Mucosa of rectum (tissue), 2 donors: ENCODE results near the gene CELA3A.
A peak's percentile ranks its signal among the peaks of the same experiment; 100 is the strongest.
"Not testable (repeated sequence)": the region's sequence is repeated elsewhere in the genome, so short reads cannot be mapped to it uniquely, and the experiment has no call there.

Experiments used
- H3K27ac ChIP-seq, 2 donors: one replicate each; pipeline ENCODE4 v1.7.0; 2013; ENCODE audit warnings: inconsistent platforms in 2 of 2, low read depth in 2 of 2, low read length in 2 of 2
- H3K27me3 ChIP-seq, 2 donors: one replicate each; pipeline ENCODE4 v1.7.0; 2013; ENCODE audit warnings: low read length in 2 of 2; ENCODE audit not compliant: control insufficient read depth in 2 of 2, insufficient read depth in 2 of 2
- H3K36me3 ChIP-seq, 2 donors: one replicate each; pipeline ENCODE4 v1.7.0; 2013; ENCODE audit warnings: low read length in 2 of 2; ENCODE audit not compliant: control insufficient read depth in 2 of 2, insufficient read depth in 2 of 2
- H3K4me1 ChIP-seq, 2 donors: one replicate each; pipeline ENCODE4 v1.7.0; 2013; ENCODE audit warnings: low read length in 2 of 2, mild to moderate bottlenecking in 1 of 2; ENCODE audit not compliant: control insufficient read depth in 2 of 2, insufficient read depth in 2 of 2
- H3K4me3 ChIP-seq, 2 donors: one replicate each; pipeline ENCODE4 v1.7.0; 2013; ENCODE audit warnings: low read length in 2 of 2
- H3K9ac ChIP-seq, 2 donors: one replicate each; pipeline ENCODE4 v1.7.0; 2013; ENCODE audit warnings: low read length in 2 of 2, low read depth in 1 of 2, mild to moderate bottlenecking in 1 of 2
- H3K9me3 ChIP-seq, 2 donors: one replicate each; pipeline ENCODE4 v1.7.0; 2013; ENCODE audit warnings: low read length in 2 of 2; ENCODE audit not compliant: control insufficient read depth in 2 of 2
- donor health status: healthy.
- donor health status: Normal muscosa, but diverticular disease.

CELA3A gene

DNA sequence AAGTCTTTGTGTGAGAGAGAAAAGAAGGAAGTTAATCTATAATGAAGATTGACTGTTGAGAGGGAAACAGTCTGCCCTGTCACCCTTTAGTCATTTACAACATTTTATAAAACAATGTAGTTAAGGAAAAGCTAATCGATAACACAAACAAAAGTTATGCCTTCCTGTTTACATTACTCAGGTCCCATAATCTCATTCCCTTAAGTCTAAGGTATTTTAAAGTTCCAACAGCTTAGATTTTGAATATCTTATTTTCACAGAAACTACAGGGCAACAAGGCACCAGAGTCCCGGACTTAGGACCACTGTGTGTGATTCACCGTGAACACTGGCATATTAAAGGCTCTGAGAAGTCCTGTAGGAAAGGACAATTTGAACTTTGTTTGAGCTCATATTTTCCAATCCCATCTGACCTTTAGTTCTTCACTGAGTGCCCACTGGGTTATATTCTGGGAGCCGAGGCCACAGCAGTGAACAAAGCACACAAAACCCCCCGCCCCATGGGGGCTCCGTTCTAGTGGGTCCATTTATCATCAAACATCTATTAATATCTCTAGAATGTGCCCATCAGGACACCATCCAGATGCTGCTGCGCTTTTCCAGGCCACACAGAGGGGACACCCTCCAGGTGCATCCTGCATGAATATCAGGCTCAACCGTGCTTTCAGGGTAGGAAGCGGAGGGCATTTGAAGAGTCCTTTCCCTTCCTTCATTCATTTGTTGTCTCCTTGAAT is 3.4 kb upstream of the CELA3A start:
- peak overlapping the region in 1 of 2 donors; percentile 58 for H3K27ac ChIP-seq
- not testable (repeated sequence) for H3K27me3 ChIP-seq, H3K4me3 ChIP-seq, H3K36me3 ChIP-seq, H3K9ac ChIP-seq, H3K9me3 ChIP-seq
- H3K4me1 ChIP-seq = peaks cover 0 to 13% of the 10 kb centered on the region in 2 donors

DNA sequence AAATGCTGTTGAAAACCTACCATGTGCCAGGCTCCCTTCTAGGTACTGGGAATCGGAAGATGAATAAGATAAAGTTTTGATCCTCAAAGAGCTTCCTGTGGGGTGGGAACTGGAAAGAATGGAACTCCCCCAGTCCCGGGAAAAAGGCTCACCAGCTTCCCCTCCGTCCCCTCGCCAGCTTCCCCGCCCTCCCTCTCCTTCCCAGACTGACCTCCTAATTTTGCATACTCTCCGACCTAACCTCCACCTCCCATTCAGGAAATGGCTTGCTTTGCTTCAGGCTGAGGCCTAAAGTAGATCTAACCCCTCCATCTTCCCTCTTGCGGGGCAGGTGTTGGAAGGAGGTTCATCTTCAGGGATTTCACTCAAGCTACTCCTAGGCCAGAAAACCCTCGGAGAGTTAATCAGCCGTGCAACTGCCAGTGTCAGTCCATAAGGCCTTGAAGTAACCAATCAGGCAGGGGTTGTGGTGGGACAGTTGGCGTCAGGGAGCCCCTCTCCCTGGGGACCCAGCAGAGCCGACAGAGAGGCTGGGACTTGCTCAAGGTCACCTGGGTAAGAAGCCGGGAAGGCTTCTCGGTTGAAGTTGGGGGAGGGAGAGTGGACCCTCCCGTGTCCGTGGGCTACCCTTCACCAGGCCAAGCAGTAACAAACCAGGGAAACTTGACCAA is 2.7 kb upstream of the CELA3A start:
- not testable (repeated sequence) for H3K36me3 ChIP-seq, H3K9ac ChIP-seq, H3K27me3 ChIP-seq, H3K9me3 ChIP-seq, H3K4me3 ChIP-seq
- Histone ChIP-seq H3K4me1 (peaks cover 0 to 13% of the 10 kb centered on the region in 2 donors), H3K27ac (peak overlapping the region in 1 of 2 donors; percentile 58)

DNA sequence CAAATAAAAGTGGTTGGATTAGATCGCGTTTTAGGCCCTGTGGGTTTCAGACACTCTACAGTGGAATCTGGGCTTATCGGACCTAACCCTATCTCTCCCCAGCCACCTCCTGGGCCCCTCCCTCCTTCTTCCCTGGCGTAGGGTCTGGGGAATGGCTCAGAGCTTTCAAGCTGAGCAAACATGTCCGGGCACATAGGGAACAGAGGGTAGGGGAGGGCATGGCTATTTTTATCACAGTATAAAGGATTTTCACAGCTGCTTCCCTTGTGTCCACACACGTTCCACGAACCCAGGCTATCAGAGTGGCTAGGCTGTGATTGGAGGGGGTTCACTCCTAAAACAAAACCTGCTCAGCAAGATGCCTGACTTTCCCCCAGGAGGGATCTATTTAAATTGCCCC is 1.8 kb upstream of the CELA3A start:
- not testable (repeated sequence) for H3K4me3 ChIP-seq, H3K27ac ChIP-seq, H3K27me3 ChIP-seq, H3K36me3 ChIP-seq, H3K9me3 ChIP-seq, H3K9ac ChIP-seq
- peaks cover 0 to 13% of the 10 kb centered on the region in 2 donors for H3K4me1 ChIP-seq

DNA sequence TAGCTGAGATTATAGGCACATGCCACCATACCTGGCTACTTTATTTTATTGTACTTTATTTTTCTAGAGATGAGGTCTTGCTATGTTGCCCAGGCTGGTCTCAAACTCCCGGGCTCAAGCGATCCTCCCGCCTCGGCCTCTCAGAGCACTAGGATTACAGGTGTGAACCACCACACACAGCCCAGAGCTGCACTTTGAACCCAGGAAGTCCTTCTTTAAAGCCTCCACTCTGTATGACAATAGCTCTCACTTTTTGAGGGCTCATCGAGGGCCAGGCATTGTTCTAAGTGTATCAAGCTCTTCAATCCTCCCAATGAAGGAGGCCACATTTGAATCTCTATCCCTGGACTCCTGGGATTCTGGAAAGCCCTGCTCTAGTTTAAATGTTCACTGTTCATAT is 1.0 kb downstream of the CELA3A start:
- H3K9ac ChIP-seq, H3K36me3 ChIP-seq, H3K4me3 ChIP-seq, H3K27ac ChIP-seq, H3K27me3 ChIP-seq, H3K4me1 ChIP-seq, H3K9me3 ChIP-seq: not testable (repeated sequence)

- H3K27me3 ChIP-seq, H3K4me1 ChIP-seq, H3K36me3 ChIP-seq, H3K9ac ChIP-seq, H3K4me3 ChIP-seq, H3K9me3 ChIP-seq, H3K27ac ChIP-seq: not testable (repeated sequence)
Measured at GRCh38 chr1:22002875-22003274, 1.4 kb downstream of the CELA3A start.

DNA sequence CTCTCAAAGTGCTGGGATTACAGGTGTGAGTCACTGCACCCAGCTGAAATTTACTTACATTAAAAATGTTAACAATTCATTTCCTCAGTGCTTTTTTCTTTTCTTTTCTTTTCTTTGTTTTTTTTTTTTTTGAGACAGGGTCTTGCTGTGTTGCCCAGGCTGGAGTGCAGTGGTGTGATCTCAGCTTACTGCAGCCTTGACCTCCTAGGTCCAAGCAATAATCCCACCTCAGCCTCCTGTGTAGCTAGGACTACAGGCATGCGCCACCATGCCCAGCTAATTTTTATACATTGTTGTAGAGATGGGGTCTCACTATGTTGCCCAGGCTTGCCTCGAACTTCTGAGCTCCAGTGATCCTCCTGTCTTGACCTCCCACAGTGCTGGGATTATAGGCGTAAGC is 2.5 kb downstream of the CELA3A start:
- H3K4me1 ChIP-seq, H3K9me3 ChIP-seq, H3K27ac ChIP-seq, H3K27me3 ChIP-seq, H3K36me3 ChIP-seq, H3K4me3 ChIP-seq, H3K9ac ChIP-seq: not testable (repeated sequence)

DNA sequence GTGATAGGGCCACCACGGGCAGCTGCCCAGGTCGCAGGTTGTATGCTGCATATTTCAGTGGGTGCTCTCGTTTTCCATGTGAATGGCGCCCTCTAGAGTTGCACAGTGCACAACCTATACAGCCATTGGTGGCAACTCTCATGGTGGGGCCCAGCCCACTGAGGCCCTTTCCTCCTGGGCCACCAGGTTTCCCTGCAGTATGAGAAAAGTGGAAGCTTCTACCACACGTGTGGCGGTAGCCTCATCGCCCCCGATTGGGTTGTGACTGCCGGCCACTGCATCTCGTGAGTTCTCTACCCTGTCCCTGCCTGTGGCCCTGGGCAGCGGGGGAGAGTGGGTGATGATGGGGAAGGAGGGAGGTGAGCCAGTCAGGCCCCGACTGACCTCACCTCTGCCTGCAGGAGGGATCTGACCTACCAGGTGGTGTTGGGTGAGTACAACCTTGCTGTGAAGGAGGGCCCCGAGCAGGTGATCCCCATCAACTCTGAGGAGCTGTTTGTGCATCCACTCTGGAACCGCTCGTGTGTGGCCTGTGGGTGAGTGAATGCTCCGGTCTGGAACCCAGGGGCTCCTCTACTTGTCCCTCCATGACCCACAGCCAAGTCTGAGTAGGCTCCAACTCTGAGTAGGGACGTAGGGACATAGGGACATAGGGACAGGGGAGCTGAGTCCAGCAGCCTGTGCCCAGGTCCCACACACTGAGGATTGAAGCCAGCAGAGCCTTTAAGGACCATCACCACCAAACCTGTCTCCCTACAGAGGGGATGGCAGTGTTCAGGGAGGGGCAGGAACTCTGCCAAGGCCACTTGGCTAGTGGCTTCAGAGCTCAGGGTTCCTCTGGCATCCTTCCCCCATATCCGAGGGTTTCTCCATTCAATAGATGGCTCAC is 4.0 kb downstream of the CELA3A start:
- not testable (repeated sequence) for H3K9ac ChIP-seq, H3K27me3 ChIP-seq, H3K27ac ChIP-seq, H3K4me3 ChIP-seq, H3K36me3 ChIP-seq, H3K9me3 ChIP-seq, H3K4me1 ChIP-seq

DNA sequence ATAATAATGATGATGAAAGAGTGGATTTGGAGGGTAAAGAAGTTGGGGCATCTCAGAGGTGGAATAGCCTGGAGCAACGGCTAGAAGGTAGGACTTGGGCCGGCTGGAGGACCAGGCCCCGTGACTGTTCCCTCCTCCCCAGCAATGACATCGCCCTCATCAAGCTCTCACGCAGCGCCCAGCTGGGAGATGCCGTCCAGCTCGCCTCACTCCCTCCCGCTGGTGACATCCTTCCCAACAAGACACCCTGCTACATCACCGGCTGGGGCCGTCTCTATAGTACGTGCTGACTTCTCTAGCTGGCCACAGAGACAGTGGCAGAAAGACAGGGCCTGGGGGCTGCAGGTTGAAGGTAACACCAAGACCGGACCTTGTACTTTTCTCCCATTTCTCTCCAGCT is 5.3 kb downstream of the CELA3A start:
- H3K9ac ChIP-seq, H3K4me1 ChIP-seq, H3K36me3 ChIP-seq, H3K27ac ChIP-seq, H3K4me3 ChIP-seq, H3K27me3 ChIP-seq, H3K9me3 ChIP-seq: not testable (repeated sequence)

DNA sequence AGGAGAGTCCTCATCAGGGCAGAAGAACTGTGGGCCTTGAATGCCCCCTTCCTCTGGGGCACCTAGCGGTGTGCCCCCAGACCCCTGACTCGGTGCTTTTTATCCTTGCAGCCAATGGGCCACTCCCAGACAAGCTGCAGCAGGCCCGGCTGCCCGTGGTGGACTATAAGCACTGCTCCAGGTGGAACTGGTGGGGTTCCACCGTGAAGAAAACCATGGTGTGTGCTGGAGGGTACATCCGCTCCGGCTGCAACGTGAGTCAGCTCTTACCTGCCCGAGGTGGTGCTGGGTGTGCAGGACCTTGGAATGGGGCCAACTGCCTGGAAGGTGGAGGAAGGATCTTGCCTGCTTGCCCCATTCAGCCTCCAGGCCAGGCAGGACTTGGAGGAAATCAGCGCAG is 5.8 kb downstream of the CELA3A start:
- H3K4me3 ChIP-seq, H3K27ac ChIP-seq, H3K4me1 ChIP-seq, H3K36me3 ChIP-seq, H3K27me3 ChIP-seq, H3K9ac ChIP-seq, H3K9me3 ChIP-seq: not testable (repeated sequence)

DNA sequence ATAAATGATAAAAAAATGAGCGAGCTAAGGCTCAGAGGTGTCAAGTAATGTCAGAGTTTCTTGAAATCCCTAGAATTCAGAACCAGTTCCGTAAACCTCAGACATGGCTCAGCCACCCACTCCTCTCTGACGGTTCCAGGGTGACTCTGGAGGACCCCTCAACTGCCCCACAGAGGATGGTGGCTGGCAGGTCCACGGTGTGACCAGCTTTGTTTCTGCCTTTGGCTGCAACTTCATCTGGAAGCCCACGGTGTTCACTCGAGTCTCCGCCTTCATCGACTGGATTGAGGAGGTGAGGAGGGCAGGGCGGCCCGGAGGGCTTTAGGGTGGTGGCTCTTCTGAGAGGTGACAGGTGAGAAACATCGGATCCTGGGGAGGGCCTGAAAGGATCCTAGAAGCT is 8.1 kb downstream of the CELA3A start:
- H3K4me1 ChIP-seq, H3K9ac ChIP-seq, H3K4me3 ChIP-seq, H3K36me3 ChIP-seq, H3K9me3 ChIP-seq, H3K27me3 ChIP-seq, H3K27ac ChIP-seq: not testable (repeated sequence)
